A673 (cell line): ENCODE measurements around the gene RHBDF2. TPM values are rescaled to one million over a fixed set of nuclear protein-coding genes. Genes with fewer than 3 reads are reported as not detected.
A peak's percentile ranks its signal among the peaks of the same experiment; 100 is the strongest.

ENCODE experiments used
- BruUV-seq: library from RNA; stranded (reverse); fragments of 400-500 nt; replicated peaks from 2 replicates; lab custom pipeline; 2021; lab: Mats Ljungman, UMichigan
- CTCF ChIA-PET: fragments of 300-600 bp; sonication (Branson Sonifier 250); formaldehyde crosslinking; loops from one replicate; lab custom pipeline; 2022; ENCODE audit warnings: antibody characterized with exemption; lab: Charles Lee
- POLR2A ChIA-PET: fragments of 300-600 bp; sonication (Branson Sonifier 250); formaldehyde crosslinking; loops from one replicate; lab custom pipeline; 2022; ENCODE audit warnings: antibody characterized with exemption; ENCODE audit not compliant: low non-redundant PET; lab: Charles Lee
- DNase-seq: peaks from one replicate; pipeline ENCODE4 v3.0.0-alpha.2; 2015; ENCODE audit warnings: low spot score
- H3K27ac ChIP-seq: fragments of 200-600 bp; sonication (generic); 2 replicates; pipeline ENCODE4 v1.5.1; 2016; ENCODE audit warnings: mixed run types, low read depth, mild to moderate bottlenecking, mixed read lengths, antibody characterized with exemption, low read length; ENCODE audit not compliant: poor library complexity, severe bottlenecking
- H3K27me3 ChIP-seq: fragments of 200-600 bp; sonication (generic); replicated peaks from 2 replicates; pipeline ENCODE4 v1.6.1; 2017; ENCODE audit warnings: mixed run types, low read depth, mild to moderate bottlenecking, mixed read lengths, antibody characterized with exemption, low read length; ENCODE audit not compliant: insufficient read depth, poor library complexity
- H3K36me3 ChIP-seq: fragments of 200-600 bp; sonication (generic); 2 replicates; pipeline ENCODE4 v1.6.1; 2016; ENCODE audit warnings: mixed run types, mild to moderate bottlenecking, mixed read lengths, antibody characterized with exemption, low read length; ENCODE audit not compliant: insufficient read depth, poor library complexity, severe bottlenecking
- H3K4me1 ChIP-seq: fragments of 200-600 bp; sonication (generic); 2 replicates; pipeline ENCODE4 v1.6.1; 2017; ENCODE audit warnings: mixed run types, mild to moderate bottlenecking, mixed read lengths, antibody characterized with exemption, low read length; ENCODE audit not compliant: insufficient read depth, poor library complexity, severe bottlenecking
- H3K4me3 ChIP-seq: fragments of 200-600 bp; sonication (generic); 2 replicates; pipeline ENCODE4 v1.5.1; 2016; ENCODE audit warnings: low read depth, mixed run types, mild to moderate bottlenecking, mixed read lengths, low read length; ENCODE audit not compliant: poor library complexity, severe bottlenecking
- H3K9me3 ChIP-seq: fragments of 200-600 bp; sonication (generic); 2 replicates; pipeline ENCODE4 v1.6.1; 2016; ENCODE audit warnings: mixed run types, low read depth, mild to moderate bottlenecking, mixed read lengths, antibody characterized with exemption, low read length; ENCODE audit not compliant: poor library complexity, severe bottlenecking
- EZH2 ChIP-seq: fragments of 200-600 bp; sonication (generic); IDR thresholded peaks from 2 replicates; pipeline ENCODE4 v1.6.1; 2017; ENCODE audit warnings: borderline replicate concordance, low read depth, mild to moderate bottlenecking, mixed read lengths, antibody characterized with exemption, low read length; ENCODE audit not compliant: poor library complexity, severe bottlenecking
- intact Hi-C: fragments of 100-400 bp; cut with micrococcal nuclease; formaldehyde crosslinking; loops from one replicate; pipeline ENCODE4 v1.10.0; 2022; ENCODE audit not compliant: unreplicated experiment
- total RNA-seq: library from RNA; stranded (reverse); gene quantifications from 2 replicates; pipeline ENCODE4 v1.2.3, GENCODE V29; 2021
- TF ChIP-seq, protein P1 (sequence below): fragments of 300-800, 200-600 bp; sonication (generic); conservative IDR thresholded peaks from 2 replicates; pipeline ENCODE4 v1.5.1; 2017; ENCODE audit warnings: low read depth, mild to moderate bottlenecking, antibody characterized with exemption, low read length, moderate library complexity, mixed read lengths

The RHBDF2 gene
- total RNA-seq, 1 experiment from 2014 or later: 20.4 TPM

- DNase-seq: no peak
- POLR2A ChIA-PET: interaction anchor here (0.8 kb wide), 1 partner anchor 18 kb away, joined by 3 read pairs; no protein-coding TSS in a partner anchor
- BruUV-seq: no TSS peak
Observed at GRCh38 chr17:76499267-76499667, 2.0 kb downstream of the RHBDF2 start.

DNA sequence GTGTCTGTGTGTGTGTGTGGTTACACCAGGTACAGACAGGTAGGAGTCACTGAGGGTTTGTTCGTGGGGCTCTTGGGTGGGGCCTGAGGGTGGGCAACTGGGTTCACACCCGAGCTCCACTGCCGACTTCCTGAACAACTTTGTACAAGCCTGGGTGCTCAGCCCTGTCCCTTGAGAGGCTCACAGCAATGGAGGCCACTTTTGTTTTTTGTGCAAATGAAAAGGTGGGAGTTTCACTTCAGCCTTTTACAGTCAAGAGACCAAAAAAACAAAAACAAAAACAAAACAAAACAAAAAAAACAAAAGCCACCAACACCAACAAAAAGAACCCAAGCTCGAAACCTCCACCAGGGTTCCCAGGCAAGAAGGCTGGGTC lies 2.4 kb downstream of the RHBDF2 start:
- H3K4me1 ChIP-seq: peaks cover 52% of the 10 kb centered on the region
- no peaks in the 10 kb centered on the region for H3K36me3 ChIP-seq
- intact Hi-C loops: no loop called here
- no peak for DNase-seq
- no peaks in the 10 kb centered on the region for H3K9me3 ChIP-seq
- no peak overlapping the region for H3K4me3 ChIP-seq
- POLR2A ChIA-PET: no interaction called here
- H3K27ac ChIP-seq: no peak overlapping the region
- CTCF ChIA-PET: no interaction called here
- TF ChIP-seq EZH2: no peak
- TF ChIP-seq, protein P1, sequence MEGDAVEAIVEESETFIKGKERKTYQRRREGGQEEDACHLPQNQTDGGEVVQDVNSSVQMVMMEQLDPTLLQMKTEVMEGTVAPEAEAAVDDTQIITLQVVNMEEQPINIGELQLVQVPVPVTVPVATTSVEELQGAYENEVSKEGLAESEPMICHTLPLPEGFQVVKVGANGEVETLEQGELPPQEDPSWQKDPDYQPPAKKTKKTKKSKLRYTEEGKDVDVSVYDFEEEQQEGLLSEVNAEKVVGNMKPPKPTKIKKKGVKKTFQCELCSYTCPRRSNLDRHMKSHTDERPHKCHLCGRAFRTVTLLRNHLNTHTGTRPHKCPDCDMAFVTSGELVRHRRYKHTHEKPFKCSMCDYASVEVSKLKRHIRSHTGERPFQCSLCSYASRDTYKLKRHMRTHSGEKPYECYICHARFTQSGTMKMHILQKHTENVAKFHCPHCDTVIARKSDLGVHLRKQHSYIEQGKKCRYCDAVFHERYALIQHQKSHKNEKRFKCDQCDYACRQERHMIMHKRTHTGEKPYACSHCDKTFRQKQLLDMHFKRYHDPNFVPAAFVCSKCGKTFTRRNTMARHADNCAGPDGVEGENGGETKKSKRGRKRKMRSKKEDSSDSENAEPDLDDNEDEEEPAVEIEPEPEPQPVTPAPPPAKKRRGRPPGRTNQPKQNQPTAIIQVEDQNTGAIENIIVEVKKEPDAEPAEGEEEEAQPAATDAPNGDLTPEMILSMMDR: no peak
- no TSS peak for BruUV-seq
- H3K27me3 ChIP-seq: no peaks in the 10 kb centered on the region

More at GRCh38 chr17:76499267-76499667, 2.0 kb downstream of the RHBDF2 start:
- Histone ChIP-seq H3K36me3 (no peaks in the 10 kb centered on the region), H3K27me3 (no peaks in the 10 kb centered on the region), H3K9me3 (no peaks in the 10 kb centered on the region), H3K27ac (no peak overlapping the region), H3K4me1 (peaks cover 52% of the 10 kb centered on the region), H3K4me3 (no peak overlapping the region)
- intact Hi-C loops: no loop called here
- TF ChIP-seq, protein P1: no peak
- TF ChIP-seq EZH2: no peak
- CTCF ChIA-PET: no interaction called here

- intact Hi-C loops: no loop called here
- Histone ChIP-seq H3K27ac (no peak overlapping the region), H3K4me1 (peaks cover 58% of the 10 kb centered on the region), H3K4me3 (no peak overlapping the region), H3K27me3 (no peaks in the 10 kb centered on the region), H3K36me3 (no peaks in the 10 kb centered on the region), H3K9me3 (no peaks in the 10 kb centered on the region)
- DNase-seq: peak; percentile 86
- no TSS peak for BruUV-seq
- TF ChIP-seq EZH2: no peak
- TF ChIP-seq, protein P1: no peak
- CTCF ChIA-PET: interaction anchor here (0.9 to 1.0 kb wide), 2 partner anchors 9 to 39 kb away, joined by 3 to 4 read pairs; no protein-coding TSS in a partner anchor
- POLR2A ChIA-PET: interaction anchor here (0.6 kb wide), 1 partner anchor 11 kb away, joined by 9 read pairs; no protein-coding TSS in a partner anchor
Observed at GRCh38 chr17:76497979-76498875, 3.0 kb downstream of the RHBDF2 start.
